ENCODE data around the gene OTUD1. TPM values are rescaled to one million over a fixed set of nuclear protein-coding genes. Genes with fewer than 3 reads are reported as not detected.

OTUD1 gene
- total and polyA plus RNA-seq, 2 donors (not counting 1 experiment from before 2014, with no cell fraction given): 3.7 to 6.8 TPM

GRCh38 chr10:23479798-23480473 lies 41.1 kb downstream of the OTUD1 start:
- Histone ChIP-seq H3K4me2 (ENCODE audit: extremely low read depth, insufficient read depth, low read length) (no peak overlapping the region), H2AFZ (ENCODE audit: low read length) (no peak overlapping the region), H3K79me2 (ENCODE audit: control insufficient read depth, insufficient read depth, low read length) (no peaks in the 10 kb centered on the region), H3K4me3 (replicated peaks in 1 of 4; ENCODE audit: control extremely low read depth in 1 of 4, insufficient read depth in 1 of 4, low read depth in 3 of 4, low read length in 4 of 4) (no peak overlapping the region), H3K9me3 (ENCODE audit: control insufficient read depth, insufficient read depth, low read depth, low read length) (no peaks in the 10 kb centered on the region), H3K4me1 (ENCODE audit: control insufficient read depth, extremely low read depth, insufficient read depth, low read length) (no peaks in the 10 kb centered on the region), H3K27ac (ENCODE audit: insufficient read depth, low read length) (no peak overlapping the region), H4K20me1 (ENCODE audit: control insufficient read depth, extremely low read depth, insufficient read depth, low read length) (no peaks in the 10 kb centered on the region), H3K27me3 (ENCODE audit: control insufficient read depth, insufficient read depth, low read length) (no peaks in the 10 kb centered on the region), H3K9ac (ENCODE audit: insufficient read depth, low read length) (no peak overlapping the region), H3K36me3 (ENCODE audit: control insufficient read depth, insufficient read depth, low read length) (no peaks in the 10 kb centered on the region)
- DNase-seq (ENCODE audit: low read depth in 2 of 2): no peak
- TF ChIP-seq EZH2 (IDR thresholded peaks at IDR 0.05; ENCODE audit: low read length, missing control alignments): no peak
- no peak for TF ChIP-seq CTCF (conservative IDR thresholded peaks at IDR 0.05 in 1 of 2, IDR thresholded peaks at IDR 0.05 in 1 of 2; ENCODE audit: low read depth in 1 of 2, low read length in 2 of 2)

- Histone ChIP-seq H3K79me2 (ENCODE audit: control insufficient read depth, insufficient read depth, low read length) (no peaks in the 10 kb centered on the region), H3K4me1 (ENCODE audit: control insufficient read depth, extremely low read depth, insufficient read depth, low read length) (no peaks in the 10 kb centered on the region)
- TF ChIP-seq CTCF (conservative IDR thresholded peaks at IDR 0.05 in 1 of 2, IDR thresholded peaks at IDR 0.05 in 1 of 2; ENCODE audit: low read depth in 1 of 2, low read length in 2 of 2) (no peak), EZH2 (IDR thresholded peaks at IDR 0.05; ENCODE audit: low read length, missing control alignments) (no peak)
These were observed 42.6 kb downstream of the OTUD1 start for GRCh38 chr10:23481363-23481961.

GRCh38 chr10:23490115-23490514 lies 51.2 kb downstream of the OTUD1 start:
- Histone ChIP-seq H4K20me1 (ENCODE audit: control insufficient read depth, extremely low read depth, insufficient read depth, low read length) (no peaks in the 10 kb centered on the region), H3K27ac (ENCODE audit: insufficient read depth, low read length) (no peak overlapping the region), H3K9me3 (ENCODE audit: control insufficient read depth, insufficient read depth, low read depth, low read length) (no peaks in the 10 kb centered on the region), H3K4me2 (ENCODE audit: extremely low read depth, insufficient read depth, low read length) (no peak overlapping the region), H3K9ac (ENCODE audit: insufficient read depth, low read length) (no peak overlapping the region), H3K4me3 (replicated peaks in 1 of 4; ENCODE audit: control extremely low read depth in 1 of 4, insufficient read depth in 1 of 4, low read depth in 3 of 4, low read length in 4 of 4) (no peak overlapping the region), H3K4me1 (ENCODE audit: control insufficient read depth, extremely low read depth, insufficient read depth, low read length) (no peaks in the 10 kb centered on the region), H3K79me2 (ENCODE audit: control insufficient read depth, insufficient read depth, low read length) (no peaks in the 10 kb centered on the region), H2AFZ (ENCODE audit: low read length) (no peak overlapping the region), H3K27me3 (ENCODE audit: control insufficient read depth, insufficient read depth, low read length) (no peaks in the 10 kb centered on the region), H3K36me3 (ENCODE audit: control insufficient read depth, insufficient read depth, low read length) (no peaks in the 10 kb centered on the region)
- DNase-seq (ENCODE audit: low read depth in 2 of 2): no peak
- no peak for TF ChIP-seq CTCF (conservative IDR thresholded peaks at IDR 0.05 in 1 of 2, IDR thresholded peaks at IDR 0.05 in 1 of 2; ENCODE audit: low read depth in 1 of 2, low read length in 2 of 2)
- no peak for TF ChIP-seq EZH2 (IDR thresholded peaks at IDR 0.05; ENCODE audit: low read length, missing control alignments)

More at GRCh38 chr10:23481363-23481961, 42.6 kb downstream of the OTUD1 start:
- Histone ChIP-seq H3K27ac (ENCODE audit: insufficient read depth, low read length) (no peak overlapping the region), H4K20me1 (ENCODE audit: control insufficient read depth, extremely low read depth, insufficient read depth, low read length) (no peaks in the 10 kb centered on the region), H2AFZ (ENCODE audit: low read length) (no peak overlapping the region), H3K36me3 (ENCODE audit: control insufficient read depth, insufficient read depth, low read length) (no peaks in the 10 kb centered on the region), H3K4me2 (ENCODE audit: extremely low read depth, insufficient read depth, low read length) (no peak overlapping the region), H3K27me3 (ENCODE audit: control insufficient read depth, insufficient read depth, low read length) (no peaks in the 10 kb centered on the region), H3K9ac (ENCODE audit: insufficient read depth, low read length) (no peak overlapping the region), H3K4me3 (replicated peaks in 1 of 4; ENCODE audit: control extremely low read depth in 1 of 4, insufficient read depth in 1 of 4, low read depth in 3 of 4, low read length in 4 of 4) (no peak overlapping the region), H3K9me3 (ENCODE audit: control insufficient read depth, insufficient read depth, low read depth, low read length) (no peaks in the 10 kb centered on the region)
- no peak for DNase-seq (ENCODE audit: low read depth in 2 of 2)

Other genes starting within 250 kb of the OTUD1 start
- not detected in 2 replicates for gene PTF1A, start 246.8 kb upstream of the OTUD1 start, total RNA-seq
- not detected in 2 replicates for gene PTF1A, start 246.8 kb upstream of the OTUD1 start, polyA plus RNA-seq
- gene C10orf67, start 94.3 kb upstream of the OTUD1 start, total RNA-seq: under 0.01 TPM in 2 replicates
- gene C10orf67, start 94.3 kb upstream of the OTUD1 start, polyA plus RNA-seq: 0.09 and 0.16 TPM in 2 replicates

Measured in fibroblast of lung (primary cell).